Liver (tissue), 9 donors: ENCODE results near the gene HTRA1. TPM values are rescaled to one million over a fixed set of nuclear protein-coding genes. Genes with fewer than 3 reads are reported as not detected.

Experiments
- DNase-seq: peaks from one replicate; pipeline ENCODE4 v3.0.0-alpha.2; 2017; ENCODE audit warnings: low spot score
- H3K27ac ChIP-seq, 2 donors: one replicate each; pipeline ENCODE4 v1.7.0; 2013; ENCODE audit warnings: inconsistent platforms in 2 of 2, low read length in 2 of 2, control low read depth in 1 of 2, low read depth in 1 of 2, mild to moderate bottlenecking in 1 of 2
- H3K27me3 ChIP-seq, 4 donors: one replicate each; pipeline versions ENCODE4 v1.6.1 to v1.7.0; 2013; ENCODE audit warnings: low read length in 3 of 4, inconsistent platforms in 1 of 4, mild to moderate bottlenecking in 1 of 4, moderate library complexity in 1 of 4; ENCODE audit not compliant: control insufficient read depth in 4 of 4, insufficient read depth in 4 of 4
- H3K36me3 ChIP-seq, 4 donors: one replicate each; pipeline versions ENCODE4 v1.6.1 to v1.7.0; 2013; ENCODE audit warnings: low read length in 3 of 4, mild to moderate bottlenecking in 3 of 4, low read depth in 1 of 4, moderate library complexity in 1 of 4; ENCODE audit not compliant: control insufficient read depth in 4 of 4, insufficient read depth in 3 of 4
- H3K4me1 ChIP-seq, 4 donors: one replicate each; pipeline versions ENCODE4 v1.6.1 to v1.7.0; 2013; ENCODE audit warnings: low read length in 3 of 4, mild to moderate bottlenecking in 3 of 4, moderate library complexity in 1 of 4; ENCODE audit not compliant: control insufficient read depth in 4 of 4, insufficient read depth in 4 of 4
- H3K4me3 ChIP-seq, 3 donors: one replicate each; pipeline versions ENCODE4 v1.6.1 to v1.7.0; 2013; ENCODE audit warnings: low read length in 3 of 3, control low read depth in 1 of 3, low read depth in 1 of 3, mild to moderate bottlenecking in 1 of 3
- H3K9ac ChIP-seq, 2 donors: one replicate each; pipeline ENCODE4 v1.7.0; 2013; ENCODE audit warnings: low read length in 2 of 2, mild to moderate bottlenecking in 2 of 2, moderate library complexity in 2 of 2, control low read depth in 1 of 2, low read depth in 1 of 2
- H3K9me3 ChIP-seq, 4 donors: one replicate each; pipeline versions ENCODE4 v1.6.1 to v1.7.0; 2013; ENCODE audit warnings: low read length in 3 of 4; ENCODE audit not compliant: control insufficient read depth in 4 of 4
- CTCF ChIP-seq: fragments of 150-350 bp; IDR thresholded peaks from 2 replicates; pipeline ENCODE4 v1.5.1; 2017; ENCODE audit warnings: improper control_type of control experiment, low read depth, low read length; ENCODE audit not compliant: missing input control
- EGR1 ChIP-seq, 2 donors: IDR thresholded peaks; 2 replicates each; pipeline ENCODE4 v1.6.1; 2016 to 2018; ENCODE audit warnings: antibody characterized with exemption in 2 of 2, low read depth in 2 of 2
- FOXA1 ChIP-seq: IDR thresholded peaks from 2 replicates; pipeline ENCODE4 v1.6.1; 2016; ENCODE audit warnings: antibody characterized with exemption
- FOXA2 ChIP-seq: IDR thresholded peaks from 2 replicates; pipeline ENCODE4 v1.6.1; 2016; ENCODE audit warnings: antibody characterized with exemption
- HNF4A ChIP-seq, 2 donors: conservative IDR thresholded peaks; 2 replicates each; pipeline ENCODE4 v1.6.1; 2016; ENCODE audit warnings: antibody characterized with exemption in 2 of 2, mild to moderate bottlenecking in 2 of 2
- HNF4G ChIP-seq: IDR thresholded peaks from 2 replicates; pipeline ENCODE4 v1.6.1; 2016; ENCODE audit warnings: antibody characterized with exemption
- JUND ChIP-seq, 2 donors: IDR thresholded peaks; 2 replicates each; pipeline ENCODE4 v1.6.1; 2016; ENCODE audit warnings: antibody characterized with exemption in 2 of 2
- NR2F2 ChIP-seq: IDR thresholded peaks from 2 replicates; pipeline ENCODE4 v1.6.1; 2016; ENCODE audit warnings: antibody characterized with exemption
- TAF1 ChIP-seq: conservative IDR thresholded peaks from 2 replicates; pipeline ENCODE4 v1.6.1; 2016; ENCODE audit warnings: antibody characterized with exemption, mild to moderate bottlenecking
- WGBS: extraction: QIAGEN DNeasy Blood & Tissue Kit; methylation state at CpG from one replicate; pipeline ENCODE4 v1.1.7; 2013; 5-methylcytosine and 5-hydroxymethylcytosine counted together
- polyA plus RNA-seq, 2 donors: library from polyadenylated mRNA; stranded (reverse) in 1 of 2; unstranded in 1 of 2; fragments of 200-250 nt in 1 of 2; fragments of >200 nt in 1 of 2; fragmentation: Nextera tagmentation in 1 of 2; extraction: Ambion mirVana in 1 of 2; gene quantifications; one replicate each; pipeline versions ENCODE4 v1.2.1 to v1.2.3, GENCODE V29; 2013 to 2015
- total RNA-seq, 2 donors: library from RNA; depleted of rRNA; stranded (reverse); fragments of >200 nt; gene quantifications; one replicate each; pipeline ENCODE4 v1.2.3, GENCODE V29; 2014
- TF ChIP-seq, protein P1 (sequence below): IDR thresholded peaks from 2 replicates; pipeline ENCODE4 v1.6.1; 2016; ENCODE audit warnings: antibody characterized with exemption
- TF ChIP-seq, protein P2 (sequence below): IDR thresholded peaks from 2 replicates; pipeline ENCODE4 v1.6.1; 2016; ENCODE audit warnings: antibody characterized with exemption, mild to moderate bottlenecking
- donor health status: healthy.
- donor health status: healthy.
- donor health status: healthy.
- donor health status: healthy.
- donor health status: healthy.

HTRA1 gene
- total and polyA plus RNA-seq, 4 donors = 4.3 to 289 (median 72.1) TPM

DNA sequence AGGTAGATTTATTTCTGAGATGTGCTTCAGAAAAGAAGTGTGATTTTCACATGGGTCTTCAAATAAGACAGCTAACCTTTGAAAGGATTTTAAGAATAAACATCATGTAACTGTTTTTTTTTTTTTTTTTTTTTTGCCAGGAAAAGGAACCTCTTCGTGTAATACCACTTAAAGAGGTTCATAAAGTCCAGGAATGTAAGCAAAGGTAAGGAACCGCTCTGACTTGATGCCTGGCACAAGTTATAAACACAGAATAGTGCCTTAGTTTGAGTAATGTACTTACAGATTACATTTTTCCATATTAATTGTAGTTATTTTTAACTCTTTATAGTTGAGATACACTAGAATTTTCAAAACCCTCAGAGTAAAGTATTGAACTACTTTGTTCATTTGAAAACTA, 37.3 kb upstream of the HTRA1 start (continued):
- TF ChIP-seq HNF4G (no peak), TAF1 (no peak), CTCF (no peak), EGR1 (IDR thresholded peaks at IDR 0.05; ENCODE audit: low read depth in 2 of 2) (no peak), NR2F2 (no peak), FOXA1 (no peak), FOXA2 (no peak), HNF4A (conservative IDR thresholded peaks at IDR 0.05) (no peak)

DNA sequence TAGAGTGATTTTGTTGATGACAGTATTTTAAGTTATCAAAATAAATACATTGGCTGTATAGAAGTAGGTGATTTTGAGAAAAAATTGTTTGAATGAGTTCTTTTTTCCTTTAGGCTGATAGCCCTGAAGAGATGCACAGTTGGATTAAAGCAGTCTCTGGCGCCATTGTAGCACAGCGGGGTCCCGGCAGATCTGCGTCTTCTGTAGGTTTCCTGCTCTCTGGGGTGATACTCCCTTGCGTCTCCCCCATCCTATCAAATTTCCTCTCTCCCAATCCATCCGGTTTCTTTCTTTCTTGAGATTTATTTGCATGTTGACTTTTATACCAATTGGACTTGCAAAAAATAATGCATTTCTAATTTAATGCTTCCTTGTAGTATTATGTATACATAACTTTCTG, 34.5 kb upstream of the HTRA1 start:
- Histone ChIP-seq H3K4me3 (no peak overlapping the region), H3K27ac (no peak overlapping the region), H3K9ac (no peak overlapping the region), H3K4me1 (no peaks in the 10 kb centered on the region), H3K27me3 (no peaks in the 10 kb centered on the region), H3K9me3 (no peaks in the 10 kb centered on the region), H3K36me3 (peaks cover 6 to 14% (median 9%) of the 10 kb centered on the region in 4 donors)
- TF ChIP-seq HNF4A (conservative IDR thresholded peaks at IDR 0.05) (no peak), CTCF (no peak), FOXA2 (no peak), JUND (IDR thresholded peaks at IDR 0.05) (no peak)
- TF ChIP-seq, protein P1, sequence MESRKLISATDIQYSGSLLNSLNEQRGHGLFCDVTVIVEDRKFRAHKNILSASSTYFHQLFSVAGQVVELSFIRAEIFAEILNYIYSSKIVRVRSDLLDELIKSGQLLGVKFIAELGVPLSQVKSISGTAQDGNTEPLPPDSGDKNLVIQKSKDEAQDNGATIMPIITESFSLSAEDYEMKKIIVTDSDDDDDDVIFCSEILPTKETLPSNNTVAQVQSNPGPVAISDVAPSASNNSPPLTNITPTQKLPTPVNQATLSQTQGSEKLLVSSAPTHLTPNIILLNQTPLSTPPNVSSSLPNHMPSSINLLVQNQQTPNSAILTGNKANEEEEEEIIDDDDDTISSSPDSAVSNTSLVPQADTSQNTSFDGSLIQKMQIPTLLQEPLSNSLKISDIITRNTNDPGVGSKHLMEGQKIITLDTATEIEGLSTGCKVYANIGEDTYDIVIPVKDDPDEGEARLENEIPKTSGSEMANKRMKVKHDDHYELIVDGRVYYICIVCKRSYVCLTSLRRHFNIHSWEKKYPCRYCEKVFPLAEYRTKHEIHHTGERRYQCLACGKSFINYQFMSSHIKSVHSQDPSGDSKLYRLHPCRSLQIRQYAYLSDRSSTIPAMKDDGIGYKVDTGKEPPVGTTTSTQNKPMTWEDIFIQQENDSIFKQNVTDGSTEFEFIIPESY = no peak
- TF ChIP-seq, protein P2, sequence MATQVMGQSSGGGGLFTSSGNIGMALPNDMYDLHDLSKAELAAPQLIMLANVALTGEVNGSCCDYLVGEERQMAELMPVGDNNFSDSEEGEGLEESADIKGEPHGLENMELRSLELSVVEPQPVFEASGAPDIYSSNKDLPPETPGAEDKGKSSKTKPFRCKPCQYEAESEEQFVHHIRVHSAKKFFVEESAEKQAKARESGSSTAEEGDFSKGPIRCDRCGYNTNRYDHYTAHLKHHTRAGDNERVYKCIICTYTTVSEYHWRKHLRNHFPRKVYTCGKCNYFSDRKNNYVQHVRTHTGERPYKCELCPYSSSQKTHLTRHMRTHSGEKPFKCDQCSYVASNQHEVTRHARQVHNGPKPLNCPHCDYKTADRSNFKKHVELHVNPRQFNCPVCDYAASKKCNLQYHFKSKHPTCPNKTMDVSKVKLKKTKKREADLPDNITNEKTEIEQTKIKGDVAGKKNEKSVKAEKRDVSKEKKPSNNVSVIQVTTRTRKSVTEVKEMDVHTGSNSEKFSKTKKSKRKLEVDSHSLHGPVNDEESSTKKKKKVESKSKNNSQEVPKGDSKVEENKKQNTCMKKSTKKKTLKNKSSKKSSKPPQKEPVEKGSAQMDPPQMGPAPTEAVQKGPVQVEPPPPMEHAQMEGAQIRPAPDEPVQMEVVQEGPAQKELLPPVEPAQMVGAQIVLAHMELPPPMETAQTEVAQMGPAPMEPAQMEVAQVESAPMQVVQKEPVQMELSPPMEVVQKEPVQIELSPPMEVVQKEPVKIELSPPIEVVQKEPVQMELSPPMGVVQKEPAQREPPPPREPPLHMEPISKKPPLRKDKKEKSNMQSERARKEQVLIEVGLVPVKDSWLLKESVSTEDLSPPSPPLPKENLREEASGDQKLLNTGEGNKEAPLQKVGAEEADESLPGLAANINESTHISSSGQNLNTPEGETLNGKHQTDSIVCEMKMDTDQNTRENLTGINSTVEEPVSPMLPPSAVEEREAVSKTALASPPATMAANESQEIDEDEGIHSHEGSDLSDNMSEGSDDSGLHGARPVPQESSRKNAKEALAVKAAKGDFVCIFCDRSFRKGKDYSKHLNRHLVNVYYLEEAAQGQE = no peak
- WGBS = 92% methylated on average over 6 of the region's 6 CpGs
- no peak for DNase-seq
